Loucy (cell line): ENCODE data around the gene RIT2.

ENCODE experiments used
- H2AFZ ChIP-seq: fragments of 200-600 bp; sonication (generic); 2 replicates; pipeline ENCODE4 v1.6.0; 2016; ENCODE audit warnings: antibody characterized with exemption, mild to moderate bottlenecking, low read length, moderate library complexity
- H3F3A ChIP-seq: fragments of 200-600 bp; 2 replicates; pipeline ENCODE4 v1.6.0; 2016; ENCODE audit warnings: antibody characterized with exemption, low read depth, mild to moderate bottlenecking
- H3K27me3 ChIP-seq: fragments of 200-600 bp; sonication (generic); 2 replicates; pipeline ENCODE4 v1.6.1; 2014; ENCODE audit warnings: low read length, mild to moderate bottlenecking; ENCODE audit not compliant: insufficient read depth, poor library complexity, severe bottlenecking
- H3K36me3 ChIP-seq: fragments of 200-600 bp; sonication (generic); 2 replicates; pipeline ENCODE4 v1.6.1; 2016; ENCODE audit warnings: low read length; ENCODE audit not compliant: insufficient read depth
- H3K4me1 ChIP-seq: fragments of 200-600 bp; sonication (generic); 2 replicates; pipeline ENCODE4 v1.5.1; 2014; ENCODE audit warnings: low read length, mild to moderate bottlenecking; ENCODE audit not compliant: insufficient read depth, poor library complexity, severe bottlenecking
- H3K4me2 ChIP-seq: fragments of 200-600 bp; sonication (generic); 2 replicates; pipeline ENCODE4 v1.6.0; 2014; ENCODE audit warnings: antibody characterized with exemption, low read length, low read depth, mild to moderate bottlenecking; ENCODE audit not compliant: poor library complexity, severe bottlenecking
- H3K4me3 ChIP-seq: fragments of 200-600 bp; sonication (generic); 2 replicates; pipeline ENCODE4 v1.5.1; 2014; ENCODE audit warnings: low read length, mild to moderate bottlenecking, mixed read lengths; ENCODE audit not compliant: poor library complexity, severe bottlenecking
- H3K79me2 ChIP-seq: fragments of 200-600 bp; sonication (generic); 2 replicates; pipeline ENCODE4 v1.6.1; 2014; ENCODE audit warnings: low read length; ENCODE audit not compliant: insufficient read depth
- H3K9ac ChIP-seq: fragments of 200-600 bp; sonication (generic); 2 replicates; pipeline ENCODE4 v1.6.0; 2014; ENCODE audit warnings: mild to moderate bottlenecking, low read depth, low read length, moderate library complexity; ENCODE audit not compliant: poor library complexity, severe bottlenecking
- H3K9me2 ChIP-seq: fragments of 200-600 bp; sonication (generic); replicated peaks from 2 replicates; pipeline ENCODE4 v1.6.1; 2016; ENCODE audit warnings: low read depth, low read length, mixed read lengths
- H3K9me3 ChIP-seq: fragments of 200-600 bp; sonication (generic); 2 replicates; pipeline ENCODE4 v1.6.1; 2014; ENCODE audit warnings: mild to moderate bottlenecking, antibody characterized with exemption, low read length, low read depth; ENCODE audit not compliant: insufficient read depth
- H4K20me1 ChIP-seq: fragments of 200-600 bp; sonication (generic); 2 replicates; pipeline ENCODE4 v1.6.0; 2014; ENCODE audit warnings: antibody characterized with exemption, low read length, mild to moderate bottlenecking; ENCODE audit not compliant: insufficient read depth, poor library complexity, severe bottlenecking
- CTCF ChIP-seq: fragments of 200-600 bp; sonication (generic); conservative IDR thresholded peaks from 2 replicates; pipeline ENCODE4 v1.5.1; 2014; ENCODE audit warnings: mild to moderate bottlenecking, antibody characterized with exemption, low read length
- EZH2phosphoT487 ChIP-seq: fragments of 200-600 bp; IDR thresholded peaks from 2 replicates; pipeline ENCODE4 v1.6.1; 2018; ENCODE audit warnings: antibody characterized with exemption, mild to moderate bottlenecking, moderate library complexity, borderline replicate concordance

The RIT2 gene

DNA sequence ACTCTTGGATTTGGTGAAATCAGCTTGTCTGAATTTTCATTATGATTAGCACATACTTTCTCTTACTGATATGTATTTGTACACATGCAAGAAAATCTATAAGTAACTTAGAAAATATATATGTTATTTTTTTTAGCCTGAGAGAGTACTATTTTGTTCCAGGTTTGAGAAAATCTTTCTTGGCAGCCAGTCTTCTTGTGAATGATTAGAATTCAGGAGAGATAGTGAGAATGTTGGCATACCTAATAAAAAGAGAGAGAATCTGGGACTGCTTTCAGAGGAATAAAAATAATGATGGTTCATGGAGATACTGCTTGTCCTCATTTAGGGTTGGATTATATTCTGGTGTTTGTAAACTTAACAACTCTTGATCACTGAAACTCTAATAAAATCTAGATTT is 44.4 kb upstream of the RIT2 start:
- no peak for TF ChIP-seq CTCF
- TF ChIP-seq EZH2phosphoT487: no peak
- Histone ChIP-seq H4K20me1 (no peaks in the 10 kb centered on the region), H3K4me3 (no peak overlapping the region), H3K4me2 (no peak overlapping the region), H3K4me1 (no peaks in the 10 kb centered on the region), H3K36me3 (no peaks in the 10 kb centered on the region), H3F3A (no peaks in the 10 kb centered on the region), H3K79me2 (no peaks in the 10 kb centered on the region), H3K9ac (no peak overlapping the region), H2AFZ (no peak overlapping the region), H3K9me2 (no peaks in the 10 kb centered on the region), H3K9me3 (no peaks in the 10 kb centered on the region), H3K27me3 (no peaks in the 10 kb centered on the region)

DNA sequence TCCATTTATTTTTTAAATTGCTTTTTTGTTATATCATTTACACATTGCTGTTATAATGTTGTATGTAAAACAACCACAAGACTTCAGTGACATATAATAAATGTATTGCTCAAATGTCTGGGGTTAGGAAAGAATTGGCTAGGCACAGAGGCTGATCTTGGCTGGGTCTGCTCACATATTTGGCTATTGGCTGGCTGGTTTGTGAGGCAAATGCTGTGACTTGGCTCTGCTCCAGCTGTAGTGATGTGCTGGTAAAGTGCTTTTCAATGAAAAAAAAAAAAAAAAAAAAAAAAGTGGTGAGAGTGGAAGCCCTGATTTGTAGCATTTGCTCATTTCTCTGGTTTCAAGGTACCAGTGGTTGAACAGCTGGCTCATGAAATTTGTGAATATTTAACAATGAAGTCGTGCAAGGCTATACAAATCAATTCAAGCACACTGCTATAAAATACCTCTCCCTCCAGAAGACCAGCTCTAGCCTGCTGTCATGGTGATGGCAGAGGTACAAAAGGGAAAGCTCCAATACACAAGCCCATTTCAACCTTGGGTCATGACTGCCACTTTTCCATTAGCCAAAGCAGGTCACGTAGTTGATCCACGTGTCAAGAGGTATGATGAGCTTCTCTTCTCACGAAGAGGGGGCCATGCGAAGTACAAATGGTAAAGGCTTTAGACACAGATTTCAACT is 43.7 kb upstream of the RIT2 start:
- Histone ChIP-seq H3K79me2 (no peaks in the 10 kb centered on the region), H3K9ac (no peak overlapping the region), H3K27me3 (no peaks in the 10 kb centered on the region), H3K9me3 (no peaks in the 10 kb centered on the region), H2AFZ (no peak overlapping the region), H3K9me2 (no peaks in the 10 kb centered on the region), H3K4me2 (no peak overlapping the region), H4K20me1 (no peaks in the 10 kb centered on the region), H3K36me3 (no peaks in the 10 kb centered on the region), H3F3A (no peaks in the 10 kb centered on the region), H3K4me3 (no peak overlapping the region), H3K4me1 (no peaks in the 10 kb centered on the region)
- TF ChIP-seq EZH2phosphoT487 (no peak), CTCF (no peak)

GRCh38 chr18:43158381-43158780 is 42.9 kb upstream of the RIT2 start:
- no peak overlapping the region for H2AFZ ChIP-seq
- TF ChIP-seq CTCF (no peak), EZH2phosphoT487 (no peak)
- no peaks in the 10 kb centered on the region for H3K4me1 ChIP-seq
- no peaks in the 10 kb centered on the region for H3K36me3 ChIP-seq
- H3F3A ChIP-seq: no peaks in the 10 kb centered on the region
- no peak overlapping the region for H3K4me2 ChIP-seq
- no peak overlapping the region for H3K4me3 ChIP-seq
- no peaks in the 10 kb centered on the region for H3K9me2 ChIP-seq
- H3K79me2 ChIP-seq: no peaks in the 10 kb centered on the region
- no peaks in the 10 kb centered on the region for H3K27me3 ChIP-seq
- H4K20me1 ChIP-seq: no peaks in the 10 kb centered on the region
- no peak overlapping the region for H3K9ac ChIP-seq
- no peaks in the 10 kb centered on the region for H3K9me3 ChIP-seq
